ENCODE results near the gene GPR37L1.
"Not testable (repeated sequence)": the region's sequence is repeated elsewhere in the genome, so short reads cannot be mapped to it uniquely, and the experiment has no call there.

Gene GPR37L1

DNA sequence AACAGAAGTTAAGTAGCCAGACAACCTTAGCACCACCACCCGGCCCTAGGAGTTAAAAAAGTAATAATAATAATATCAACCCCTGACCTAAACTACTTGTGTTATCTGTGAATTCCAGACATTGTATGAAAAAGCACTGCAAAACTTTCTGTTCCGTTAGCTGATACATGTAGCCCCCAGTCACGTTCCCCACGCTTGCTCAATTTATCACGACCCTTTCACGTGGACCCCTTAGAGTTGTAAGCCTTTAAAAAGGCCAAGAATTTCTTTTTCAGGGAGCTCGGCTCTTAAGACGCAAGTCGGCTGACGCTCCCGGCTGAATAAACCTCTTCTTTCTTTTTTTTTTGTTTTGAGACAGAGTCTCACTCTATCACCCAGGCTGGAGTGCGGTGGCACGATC is 44.3 kb downstream of the GPR37L1 start:
- not testable (repeated sequence) for DNase-seq (ENCODE audit: low read depth in 3 of 3, low spot score in 1 of 3)

DNA sequence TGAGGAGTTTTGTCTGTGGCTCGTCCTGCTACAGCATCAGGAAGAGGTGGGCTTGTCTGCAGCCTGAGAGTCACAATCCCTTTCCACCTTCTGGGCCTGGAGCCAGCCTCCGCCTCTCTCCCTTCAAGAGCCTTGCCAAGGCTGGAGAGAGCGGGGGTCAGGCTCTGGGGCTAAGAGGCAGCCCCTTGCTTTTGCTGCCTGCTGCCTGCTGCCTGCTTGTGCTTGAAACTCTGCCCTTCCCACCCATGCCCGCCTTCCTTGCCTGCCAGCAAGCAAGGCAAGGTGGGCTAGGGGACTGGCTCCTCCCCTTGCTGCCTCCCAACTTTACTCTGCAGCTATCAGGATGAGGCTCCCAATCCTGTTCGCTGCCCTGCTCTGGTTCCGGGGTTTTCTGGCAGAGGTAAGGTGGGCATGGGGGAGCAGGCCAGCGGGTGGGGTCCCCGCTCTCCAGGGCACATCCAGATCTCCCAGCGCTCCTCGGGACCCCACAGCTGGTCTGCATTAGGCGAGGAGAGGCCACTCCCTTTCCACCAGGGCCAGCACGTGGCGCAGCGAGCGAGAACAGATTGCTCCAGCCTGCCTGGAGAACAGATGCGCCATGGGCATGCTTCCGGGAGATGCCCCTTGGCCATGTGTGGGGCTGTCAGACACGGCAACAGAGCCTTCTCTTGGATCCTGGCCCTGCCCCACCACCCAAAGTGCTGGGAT is 45.1 kb downstream of the GPR37L1 start:
- DNase-seq (ENCODE audit: low read depth in 3 of 3, low spot score in 1 of 3) = no peak

DNA sequence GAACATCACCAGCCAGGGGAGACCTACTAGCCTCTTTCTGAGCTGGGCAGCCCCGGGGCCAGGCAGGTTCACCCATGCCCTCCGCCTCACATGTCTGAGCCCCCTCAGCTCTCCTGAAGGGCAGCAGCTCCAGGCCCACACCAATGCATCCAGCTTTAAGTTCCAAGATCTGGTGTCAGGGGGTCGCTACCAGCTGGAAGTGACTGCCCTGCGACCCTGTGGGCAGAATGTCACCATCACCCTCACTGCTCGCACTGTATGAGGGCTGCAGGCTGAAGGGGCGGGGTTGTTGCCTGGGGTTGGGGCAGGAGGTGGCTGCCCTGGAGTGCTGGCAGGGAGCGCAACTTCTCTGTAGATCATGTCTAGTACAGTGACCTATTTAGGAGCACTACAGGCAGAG is 46.1 kb downstream of the GPR37L1 start:
- DNase-seq (ENCODE audit: low read depth in 3 of 3, low spot score in 1 of 3) = no peak

DNA sequence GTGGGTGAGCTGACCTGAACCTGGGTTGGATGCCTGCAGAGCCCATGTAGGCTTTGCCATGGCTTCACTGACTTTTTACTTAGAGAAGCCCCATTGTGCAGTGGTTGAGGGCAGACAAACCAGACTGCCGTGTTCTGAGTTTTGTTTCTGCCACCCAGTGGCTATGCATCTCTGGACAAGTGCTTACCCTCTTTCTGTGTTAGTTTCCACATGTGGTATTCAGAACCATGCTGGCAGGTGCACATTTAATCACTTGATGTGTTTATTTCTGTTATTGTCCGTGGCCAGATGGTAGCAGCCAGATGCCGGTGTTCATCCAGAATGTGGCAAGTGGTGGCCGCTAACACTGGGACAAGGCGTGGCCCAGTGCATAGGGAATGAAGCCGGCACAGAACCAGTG is 48.0 kb downstream of the GPR37L1 start:
- DNase-seq (ENCODE audit: low read depth in 3 of 3, low spot score in 1 of 3) = no peak

DNA sequence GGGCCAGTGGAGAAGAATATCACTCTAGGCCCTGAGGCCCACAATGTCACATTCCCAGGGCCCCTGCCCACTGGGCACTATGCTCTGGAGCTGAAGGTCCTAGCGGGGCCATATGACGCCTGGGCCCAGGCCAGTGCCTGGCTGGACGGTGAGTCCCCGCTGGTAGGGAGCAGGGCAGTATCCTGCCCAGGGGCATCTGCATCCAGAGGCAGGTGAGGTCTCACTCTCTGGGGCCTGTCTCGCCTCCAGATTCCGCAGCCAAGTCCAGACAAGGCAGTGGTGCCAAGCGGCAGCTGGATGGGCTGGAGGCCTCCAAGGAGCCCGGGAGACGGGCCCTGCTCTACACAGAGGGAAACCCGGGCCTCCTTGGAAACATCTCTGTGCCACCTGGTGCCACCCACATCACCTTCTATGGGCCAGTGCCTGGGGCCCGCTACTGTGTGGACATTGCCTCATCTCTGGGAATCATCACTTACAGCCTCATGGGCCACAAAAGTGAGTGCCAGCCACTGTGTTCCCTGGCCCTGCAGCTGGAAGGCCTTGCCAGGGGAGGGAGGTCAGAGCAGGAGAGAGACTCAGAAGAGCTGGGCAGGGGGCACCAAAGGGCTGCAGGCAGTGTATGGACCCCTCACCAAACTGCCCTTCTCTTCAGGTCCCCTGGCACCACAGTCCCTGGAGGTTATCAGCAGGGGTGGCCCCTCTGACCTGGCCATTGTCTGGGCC is 48.7 kb downstream of the GPR37L1 start:
- DNase-seq (ENCODE audit: low read depth in 3 of 3, low spot score in 1 of 3) = no peak

DNA sequence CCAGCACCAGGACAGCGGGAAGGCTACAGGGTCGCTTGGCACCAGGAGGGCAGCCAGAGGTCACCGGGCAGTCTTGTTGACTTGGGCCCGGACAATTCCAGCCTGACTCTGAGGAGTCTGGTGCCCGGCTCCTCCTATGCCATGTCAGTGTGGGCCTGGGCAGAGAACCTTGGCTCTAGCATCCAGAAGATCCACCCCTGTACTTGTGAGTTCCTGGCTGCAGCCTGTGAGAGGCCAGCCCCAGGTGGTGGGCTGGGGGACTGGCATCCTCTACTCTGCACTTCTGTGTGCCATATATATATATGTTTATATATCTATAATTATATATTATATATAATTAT is 49.3 kb downstream of the GPR37L1 start:
- no peak for DNase-seq (ENCODE audit: low read depth in 3 of 3, low spot score in 1 of 3)

DNA sequence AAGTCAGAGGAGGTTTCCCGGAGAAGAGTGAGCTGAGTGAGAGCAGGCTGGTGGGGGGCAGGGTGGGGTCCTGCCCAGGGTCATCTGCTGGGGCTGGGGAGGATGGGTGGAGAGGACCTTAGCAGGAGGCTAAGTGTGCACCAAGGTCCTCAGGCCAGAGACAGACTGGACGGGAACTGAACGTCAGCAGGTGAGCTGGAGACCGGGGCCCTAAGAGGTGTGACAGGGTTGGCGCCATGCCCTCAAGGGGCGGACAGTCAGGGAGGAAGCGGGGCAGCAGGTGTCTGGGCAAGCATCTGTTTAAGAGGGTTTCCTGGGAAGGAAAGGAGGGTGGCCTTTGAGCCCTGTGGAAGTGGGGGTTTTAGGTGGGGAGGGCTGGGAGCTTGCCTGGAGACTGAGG is 51.3 kb downstream of the GPR37L1 start:
- no peak for DNase-seq (ENCODE audit: low read depth in 3 of 3, low spot score in 1 of 3)

DNA sequence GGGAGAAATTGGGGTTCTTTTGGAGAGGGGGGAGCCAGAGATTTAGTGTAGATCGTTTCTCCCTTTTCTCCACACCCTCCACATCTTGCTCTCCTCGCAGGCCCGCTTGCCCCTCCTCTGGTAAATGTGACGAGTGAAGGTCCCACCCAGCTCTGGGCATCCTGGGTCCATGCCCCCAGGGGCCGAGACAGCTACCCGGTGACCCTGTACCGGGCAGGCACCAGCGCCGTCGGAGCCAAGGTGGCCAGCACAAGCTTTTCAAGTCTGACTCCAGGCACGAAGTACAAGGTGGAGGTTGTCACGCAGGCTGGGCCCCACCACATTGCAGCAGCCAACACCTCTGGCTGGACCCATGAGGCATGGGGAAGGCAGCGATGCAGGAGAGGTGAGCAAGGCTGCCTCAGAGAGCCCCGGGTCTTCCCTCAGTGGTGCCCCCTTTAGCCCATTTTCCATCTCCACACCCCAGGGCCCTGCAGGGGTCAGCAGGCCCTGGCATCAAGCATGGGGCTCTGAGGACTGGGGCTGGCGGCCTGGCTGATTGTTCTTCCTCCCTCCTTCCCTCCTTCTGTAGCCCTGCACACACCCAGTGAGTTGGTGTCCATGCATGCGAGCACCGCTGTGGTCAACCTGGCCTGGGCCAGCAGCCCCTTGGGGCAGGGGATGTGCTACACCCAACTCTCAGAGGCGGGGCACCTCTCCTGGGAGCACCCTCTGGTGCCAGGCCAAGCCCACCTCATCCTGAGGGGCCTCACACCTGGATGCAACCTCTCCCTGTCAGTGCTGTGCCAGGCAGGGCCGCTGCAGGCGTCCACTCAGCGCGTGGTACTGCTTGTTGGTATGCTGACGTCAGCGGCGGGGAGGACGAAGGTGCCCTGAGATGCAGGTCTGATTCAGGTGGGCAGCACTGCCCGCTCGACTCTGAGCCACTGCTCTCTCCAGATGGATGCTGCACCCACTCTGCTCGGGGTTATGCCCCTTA is 54.5 kb downstream of the GPR37L1 start:
- DNase-seq (ENCODE audit: low read depth in 3 of 3, low spot score in 1 of 3) = no peak

DNA sequence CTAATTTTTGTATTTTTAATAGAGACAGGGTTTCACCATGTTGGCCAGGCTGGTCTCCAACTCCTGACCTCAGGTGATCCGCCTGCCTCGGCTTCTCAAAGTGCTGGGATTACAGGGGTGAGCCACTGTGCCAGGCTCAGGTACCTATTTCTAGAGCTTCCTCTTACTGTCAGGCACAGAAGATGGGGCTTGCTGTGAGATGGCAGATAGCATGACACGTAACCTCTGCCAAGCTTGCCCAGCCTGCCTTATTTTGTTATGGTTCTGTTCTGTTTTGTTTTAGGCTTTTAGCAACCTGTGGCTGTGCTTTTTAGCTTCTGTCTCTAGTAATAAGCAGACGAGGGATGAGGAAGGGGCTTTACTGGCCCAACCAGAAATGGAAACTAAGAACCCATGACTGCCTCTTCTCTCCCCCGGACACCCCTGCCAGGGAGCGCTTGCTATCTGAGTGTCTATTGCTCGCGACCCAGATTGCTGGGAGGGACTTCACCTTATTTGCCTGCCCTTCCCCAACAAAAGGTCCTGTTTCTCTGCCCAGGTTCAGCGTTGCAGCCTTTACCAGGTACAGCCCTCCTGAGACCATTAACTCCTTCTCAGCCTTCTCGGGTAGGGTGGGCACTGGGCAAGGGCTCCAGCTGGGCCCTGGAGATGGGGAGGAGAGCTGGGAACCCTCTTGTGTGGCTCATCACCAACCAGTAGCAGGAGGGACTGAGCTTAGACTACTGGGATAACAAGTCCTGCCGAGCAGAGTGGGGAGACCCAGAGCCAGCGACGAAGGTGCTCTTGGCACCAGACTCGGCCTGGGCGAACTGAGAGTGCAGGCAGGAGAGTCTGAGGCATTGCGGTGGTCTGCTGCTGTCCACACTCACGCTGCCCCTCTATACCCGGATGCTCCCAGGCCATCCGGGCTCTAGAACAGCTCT is 57.4 kb downstream of the GPR37L1 start:
- no peak for DNase-seq (ENCODE audit: low read depth in 3 of 3, low spot score in 1 of 3)

DNA sequence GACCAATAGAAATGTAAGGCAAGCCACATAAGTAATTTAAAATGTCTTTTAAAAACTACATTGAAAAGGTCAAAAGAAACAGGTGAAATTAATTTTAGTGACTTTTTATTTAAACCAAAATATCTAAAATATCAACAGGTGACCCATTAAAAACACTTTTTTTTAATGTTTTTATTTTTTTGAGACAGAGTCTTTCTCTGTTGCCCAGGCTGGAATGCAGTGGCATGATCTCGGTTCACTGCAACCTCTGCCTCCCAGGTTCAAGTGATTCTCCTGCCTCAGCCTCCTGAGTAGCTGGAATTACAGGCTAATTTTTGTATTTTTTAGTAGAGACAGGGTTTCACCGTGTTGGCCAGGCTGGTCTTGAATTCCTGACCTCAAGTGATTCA is 58.0 kb downstream of the GPR37L1 start:
- DNase-seq (ENCODE audit: low read depth in 3 of 3, low spot score in 1 of 3) = not testable (repeated sequence)

DNA sequence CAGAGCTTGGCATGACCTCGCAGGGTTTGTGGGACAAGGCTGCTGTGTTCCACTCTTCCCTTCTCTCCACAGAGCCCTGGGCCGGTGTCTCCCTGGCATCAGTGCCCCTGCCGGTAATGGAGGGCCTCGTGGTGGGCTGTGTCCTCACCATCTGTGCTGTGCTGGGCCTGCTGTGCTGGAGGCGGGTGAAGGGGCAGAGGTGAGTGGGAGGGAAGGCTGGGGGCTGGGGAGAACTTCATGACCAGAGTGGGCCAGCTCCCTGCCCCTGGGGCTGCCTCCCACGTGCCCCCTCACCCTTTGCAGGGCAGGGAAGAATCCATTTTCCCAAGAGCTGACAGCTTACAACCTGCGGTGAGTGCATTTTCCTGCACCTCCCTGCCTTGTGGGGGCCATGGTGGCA is 58.9 kb downstream of the GPR37L1 start:
- no peak for DNase-seq (ENCODE audit: low read depth in 3 of 3, low spot score in 1 of 3)

DNA sequence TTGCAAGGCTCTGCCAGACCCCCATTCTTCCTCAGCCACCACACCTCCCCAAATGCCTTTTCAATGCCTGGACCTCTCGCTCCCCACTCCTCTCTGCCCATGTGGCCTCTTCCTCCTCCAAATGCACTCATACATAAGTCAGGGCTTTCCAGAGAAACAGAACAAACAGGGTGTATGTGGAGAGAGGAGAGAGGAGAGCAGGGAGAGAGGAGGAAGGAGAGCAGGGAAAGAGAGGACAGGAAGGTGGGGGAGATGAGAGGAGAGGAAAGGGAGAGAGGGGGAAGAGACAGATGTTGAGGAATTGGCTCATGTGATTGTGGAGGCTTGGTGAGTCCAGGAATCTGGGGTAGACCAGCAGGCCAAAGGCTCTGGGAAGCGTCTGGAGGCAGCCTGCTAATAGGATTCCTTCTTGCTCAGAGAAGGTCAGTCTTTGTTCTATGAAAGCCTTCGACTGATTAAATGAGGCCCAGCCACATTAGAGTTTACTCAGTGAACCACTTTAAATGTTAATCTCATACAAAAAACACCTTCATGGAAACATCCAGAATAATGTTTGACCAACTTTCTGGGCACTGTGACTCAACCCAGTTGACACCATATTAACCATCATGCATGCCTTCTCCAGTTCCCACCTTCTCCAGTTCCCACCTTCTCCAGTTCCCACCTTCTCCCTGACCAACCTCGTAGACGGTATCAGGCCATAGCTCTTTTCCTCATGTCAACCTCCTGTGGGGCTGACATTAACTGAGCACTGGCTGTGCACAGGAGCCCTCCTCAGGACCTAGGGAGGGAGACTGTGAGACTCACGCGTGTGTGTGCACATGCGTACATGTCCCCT is 59.5 kb downstream of the GPR37L1 start:
- DNase-seq (ENCODE audit: low read depth in 3 of 3, low spot score in 1 of 3) = no peak
